HepG2 (cell line): ENCODE results near the gene SCFD1. TPM values are rescaled to one million over a fixed set of nuclear protein-coding genes. Genes with fewer than 3 reads are reported as not detected.
A peak's percentile ranks its signal among the peaks of the same experiment; 100 is the strongest.

Source experiments
- KLF15 ChIP-seq: sonication (generic); formaldehyde crosslinking; IDR thresholded peaks from 2 replicates; pipeline ENCODE4 v1.8.1; 2023; ENCODE audit warnings: borderline replicate concordance, mild to moderate bottlenecking, inconsistent platforms, missing genetic modification reagents, mixed read lengths
- TBX3 ChIP-seq: fragments of 450-650 bp; IDR thresholded peaks from 2 replicates; pipeline ENCODE4 v1.6.1; 2017; ENCODE audit warnings: antibody characterized with exemption, mild to moderate bottlenecking, inconsistent platforms, borderline replicate concordance
- ZNF235 ChIP-seq: sonication (generic); formaldehyde crosslinking; IDR thresholded peaks from 2 replicates; pipeline ENCODE4 v1.8.1; 2023; ENCODE audit warnings: mild to moderate bottlenecking, missing genetic modification reagents, borderline replicate concordance
- ZNF614 ChIP-seq: IDR thresholded peaks from 2 replicates; pipeline ENCODE4 v1.6.1; 2018; ENCODE audit warnings: missing biosample characterization, missing genetic modification reagents, inconsistent platforms, borderline replicate concordance
- polyA plus RNA-seq, 8 experiments: library from polyadenylated mRNA; depleted of rRNA in 3 of 8; stranded (reverse) in 7 of 8; unstranded in 1 of 8; fragments of >200 nt; fragmentation: Illumina TruSeq in 4 of 8; extraction: Trizol in 4 of 8; gene quantifications; 2 replicates each; pipeline versions ENCODE4 v1.2.1 to v1.2.3, GENCODE V29; 2011 to 2016; ENCODE audit warnings: low read depth in 4 of 8, missing spikeins in 1 of 8, mixed read lengths in 1 of 8; ENCODE audit not compliant: insufficient read depth in 1 of 8
- total RNA-seq, 5 experiments: library from RNA; depleted of rRNA; stranded (reverse); fragments of >200 nt; fragmentation: Illumina TruSeq; extraction: Trizol; gene quantifications; 2 replicates each; pipeline ENCODE4 v1.2.3, GENCODE V29; 2016; ENCODE audit warnings: low read depth in 1 of 5
- TF ChIP-seq, protein P1 (sequence below), 2 experiments: sonication (generic) in 1 of 2; formaldehyde crosslinking in 1 of 2; IDR thresholded peaks; 2 replicates each; pipeline versions ENCODE4 v1.4.0 to v1.6.1; 2018 to 2020; ENCODE audit warnings: missing genetic modification reagents in 2 of 2, borderline replicate concordance in 1 of 2, low read depth in 1 of 2, mild to moderate bottlenecking in 1 of 2, missing biosample characterization in 1 of 2
- TF ChIP-seq, protein P2 (sequence below): sonication (generic); formaldehyde crosslinking; conservative IDR thresholded peaks from 2 replicates; pipeline ENCODE4 v1.8.1; 2023; ENCODE audit warnings: missing genetic modification reagents
- TF ChIP-seq, protein P3 (sequence below): sonication (generic); formaldehyde crosslinking; IDR thresholded peaks from 2 replicates; pipeline ENCODE4 v1.4.0; 2020; ENCODE audit warnings: mild to moderate bottlenecking, missing genetic modification reagents

SCFD1 gene
- total and polyA plus RNA-seq, 2 of the 13 experiments (the other 11 are each of a cell fraction or from before 2014, with no cell fraction given): 235 to 256 TPM

DNA sequence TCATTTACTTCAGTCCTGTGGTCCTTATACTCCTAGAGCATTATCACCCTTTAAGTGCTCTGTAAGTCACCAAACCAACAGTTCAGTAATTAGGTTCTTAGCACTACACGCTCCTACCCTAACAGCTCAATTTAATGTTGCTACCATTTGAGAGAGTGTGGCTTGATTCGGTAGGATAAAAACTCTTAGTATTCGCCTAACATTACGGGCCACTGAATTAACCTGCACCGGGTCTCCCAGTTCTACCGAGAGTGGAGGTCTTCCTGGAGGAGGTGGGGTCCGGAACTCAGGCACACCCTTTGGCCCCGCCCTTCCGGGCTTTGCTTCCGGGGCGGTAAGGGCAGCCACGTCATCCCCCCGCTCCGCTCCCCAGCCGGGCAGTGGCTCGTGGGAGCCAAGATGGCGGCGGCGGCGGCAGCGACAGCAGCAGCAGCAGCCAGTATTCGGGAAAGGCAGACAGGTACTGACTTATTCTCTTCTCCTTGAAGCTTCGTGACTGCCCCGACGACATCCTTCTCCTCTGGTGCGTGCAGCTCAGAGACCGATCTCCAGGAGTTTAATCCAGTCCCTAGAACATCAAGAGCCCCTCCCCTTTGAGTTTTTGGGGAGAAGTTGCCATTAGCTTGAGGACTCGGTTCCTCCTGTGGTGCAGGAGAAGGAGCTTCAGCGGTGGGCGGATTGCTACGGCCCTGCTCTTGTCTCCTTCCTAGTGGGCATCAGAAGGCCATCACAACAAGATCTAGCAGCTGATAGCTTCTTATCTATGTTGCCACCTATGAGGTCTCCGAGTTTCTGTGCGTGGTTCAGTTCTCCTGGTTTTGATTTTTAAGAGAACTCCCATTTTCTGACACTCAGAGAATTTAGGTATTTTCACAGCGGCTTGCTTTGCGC lies at the start of gene SCFD1 (continued):
- TF ChIP-seq, protein P1, sequence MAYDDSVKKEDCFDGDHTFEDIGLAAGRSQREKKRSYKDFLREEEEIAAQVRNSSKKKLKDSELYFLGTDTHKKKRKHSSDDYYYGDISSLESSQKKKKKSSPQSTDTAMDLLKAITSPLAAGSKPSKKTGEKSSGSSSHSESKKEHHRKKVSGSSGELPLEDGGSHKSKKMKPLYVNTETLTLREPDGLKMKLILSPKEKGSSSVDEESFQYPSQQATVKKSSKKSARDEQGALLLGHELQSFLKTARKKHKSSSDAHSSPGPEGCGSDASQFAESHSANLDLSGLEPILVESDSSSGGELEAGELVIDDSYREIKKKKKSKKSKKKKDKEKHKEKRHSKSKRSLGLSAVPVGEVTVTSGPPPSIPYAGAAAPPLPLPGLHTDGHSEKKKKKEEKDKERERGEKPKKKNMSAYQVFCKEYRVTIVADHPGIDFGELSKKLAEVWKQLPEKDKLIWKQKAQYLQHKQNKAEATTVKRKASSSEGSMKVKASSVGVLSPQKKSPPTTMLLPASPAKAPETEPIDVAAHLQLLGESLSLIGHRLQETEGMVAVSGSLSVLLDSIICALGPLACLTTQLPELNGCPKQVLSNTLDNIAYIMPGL (CRISPR knock-in tag; IDR thresholded peaks at IDR 0.05; ENCODE audit: borderline replicate concordance in 1 of 2, low read depth in 1 of 2): peak; percentile 99
- TF ChIP-seq, protein P2, sequence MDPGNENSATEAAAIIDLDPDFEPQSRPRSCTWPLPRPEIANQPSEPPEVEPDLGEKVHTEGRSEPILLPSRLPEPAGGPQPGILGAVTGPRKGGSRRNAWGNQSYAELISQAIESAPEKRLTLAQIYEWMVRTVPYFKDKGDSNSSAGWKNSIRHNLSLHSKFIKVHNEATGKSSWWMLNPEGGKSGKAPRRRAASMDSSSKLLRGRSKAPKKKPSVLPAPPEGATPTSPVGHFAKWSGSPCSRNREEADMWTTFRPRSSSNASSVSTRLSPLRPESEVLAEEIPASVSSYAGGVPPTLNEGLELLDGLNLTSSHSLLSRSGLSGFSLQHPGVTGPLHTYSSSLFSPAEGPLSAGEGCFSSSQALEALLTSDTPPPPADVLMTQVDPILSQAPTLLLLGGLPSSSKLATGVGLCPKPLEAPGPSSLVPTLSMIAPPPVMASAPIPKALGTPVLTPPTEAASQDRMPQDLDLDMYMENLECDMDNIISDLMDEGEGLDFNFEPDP: peak; percentile 89; the same call in 1 of the 2 replicates
- TF ChIP-seq ZNF614 (CRISPR knock-in tag) (peak; percentile 99), TBX3 (peak; percentile 47; the same call in 1 of the 2 replicates), ZNF235 (peak; percentile 84), KLF15 (CRISPR knock-in tag) (peak; percentile 93; the same call in 1 of the 2 replicates)
- TF ChIP-seq, protein P3, sequence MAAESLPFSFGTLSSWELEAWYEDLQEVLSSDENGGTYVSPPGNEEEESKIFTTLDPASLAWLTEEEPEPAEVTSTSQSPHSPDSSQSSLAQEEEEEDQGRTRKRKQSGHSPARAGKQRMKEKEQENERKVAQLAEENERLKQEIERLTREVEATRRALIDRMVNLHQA: no peak
